SK-N-SH treated with all-trans-retinoic acid at 6 μM for 48 hours (cell line): ENCODE data around the gene PLA2G4C.

Experiments
- ARNTL ChIP-seq: fragments of 450-650 bp; formaldehyde crosslinking; IDR thresholded peaks from 2 replicates; pipeline ENCODE4 v1.5.0; 2020; ENCODE audit warnings: low read depth, mild to moderate bottlenecking, moderate library complexity, borderline replicate concordance
- ESRRG ChIP-seq: fragments of 250-450 bp; sonication (Bioruptor Pico); IDR thresholded peaks from 2 replicates; pipeline ENCODE4 v1.6.1; 2021; ENCODE audit warnings: mild to moderate bottlenecking
- GLIS3 ChIP-seq: fragments of 250-450 bp; sonication (Bioruptor Pico); IDR thresholded peaks from 2 replicates; pipeline ENCODE4 v1.5.0; 2020; ENCODE audit warnings: mild to moderate bottlenecking, moderate library complexity
- ISL1 ChIP-seq: fragments of 250-450 bp; sonication (Bioruptor Pico); IDR thresholded peaks from 2 replicates; pipeline ENCODE4 v2.1.2; 2022; ENCODE audit warnings: mild to moderate bottlenecking, moderate library complexity
- OSR1 ChIP-seq: fragments of 250-450 bp; sonication (Bioruptor Pico); IDR thresholded peaks from 2 replicates; pipeline ENCODE4 v1.8.0; 2022; ENCODE audit warnings: moderate library complexity, mild to moderate bottlenecking, inconsistent platforms
- PPARA ChIP-seq: fragments of 250-450 bp; sonication (Bioruptor Pico); IDR thresholded peaks from 2 replicates; pipeline ENCODE4 v1.5.0; 2020; ENCODE audit warnings: mild to moderate bottlenecking, borderline replicate concordance
- TOX ChIP-seq: fragments of 250-450 bp; sonication (Bioruptor Pico); IDR thresholded peaks from 2 replicates; pipeline ENCODE4 v1.8.0; 2021; ENCODE audit warnings: mild to moderate bottlenecking, moderate library complexity, borderline replicate concordance
- TSHZ2 ChIP-seq: fragments of 250-450 bp; sonication (Bioruptor Pico); IDR thresholded peaks from 2 replicates; pipeline ENCODE4 v1.5.0; 2020; ENCODE audit warnings: mild to moderate bottlenecking, moderate library complexity
- ZC3H10 ChIP-seq: fragments of 250-450 bp; sonication (Bioruptor Pico); IDR thresholded peaks from 2 replicates; pipeline ENCODE4 v1.5.1; 2021; ENCODE audit warnings: mild to moderate bottlenecking, moderate library complexity
- ZFP30 ChIP-seq: fragments of 450-650 bp; formaldehyde crosslinking; IDR thresholded peaks from 2 replicates; pipeline ENCODE4 v1.5.0; 2022; ENCODE audit warnings: mild to moderate bottlenecking, moderate library complexity
- ZNF70 ChIP-seq: fragments of 450-650 bp; formaldehyde crosslinking; IDR thresholded peaks from 2 replicates; pipeline ENCODE4 v1.5.0; 2020; ENCODE audit warnings: mild to moderate bottlenecking, moderate library complexity
- TF ChIP-seq, protein P1 (sequence below): fragments of 250-450 bp; sonication (Bioruptor Pico); IDR thresholded peaks from 2 replicates; pipeline ENCODE4 v1.8.0; 2020; ENCODE audit warnings: mild to moderate bottlenecking, moderate library complexity, borderline replicate concordance

DNA sequence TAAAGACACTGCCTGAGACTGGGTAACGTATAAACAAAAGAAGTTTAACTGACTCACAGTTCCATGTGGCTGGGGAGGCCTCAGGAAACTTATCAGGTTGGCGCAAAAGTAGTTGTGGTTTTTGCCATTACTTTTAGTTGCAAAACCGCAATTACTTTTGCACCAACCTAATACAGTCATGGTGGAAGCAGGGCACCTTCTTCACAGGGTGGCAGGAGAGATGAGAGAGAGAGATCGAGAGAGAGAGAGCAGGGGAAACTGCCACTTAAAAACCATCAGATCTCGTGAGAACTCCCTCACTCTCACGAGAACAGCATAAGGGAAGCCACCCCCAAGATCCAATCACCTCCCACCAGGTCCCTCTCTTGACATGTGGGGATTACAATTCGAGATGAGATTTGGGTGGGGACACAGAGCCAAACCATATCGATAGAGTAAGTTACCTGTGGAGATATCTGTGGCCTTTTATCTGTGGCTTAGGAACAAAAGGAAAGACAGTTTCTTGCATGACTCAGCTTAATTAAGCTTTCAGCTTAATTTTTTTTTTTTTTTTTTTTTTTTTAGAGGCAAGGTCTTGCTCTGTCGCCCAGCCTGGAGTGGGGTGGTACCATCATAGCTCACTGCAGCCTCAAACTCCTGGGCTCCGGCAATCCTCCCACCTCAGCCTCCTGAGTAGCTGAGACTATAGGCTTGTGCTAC lies 59.1 kb downstream of the PLA2G4C start:
- TF ChIP-seq ZNF70 (CRISPR knock-in tag) (no peak), ARNTL (CRISPR knock-in tag) (no peak), TOX (CRISPR knock-in tag) (no peak), ZC3H10 (no peak), OSR1 (CRISPR knock-in tag) (no peak), GLIS3 (no peak), ISL1 (CRISPR knock-in tag) (no peak), TSHZ2 (CRISPR knock-in tag) (no peak), ZFP30 (CRISPR knock-in tag) (no peak), PPARA (CRISPR knock-in tag) (no peak), ESRRG (CRISPR knock-in tag) (no peak)
- TF ChIP-seq, protein P1, sequence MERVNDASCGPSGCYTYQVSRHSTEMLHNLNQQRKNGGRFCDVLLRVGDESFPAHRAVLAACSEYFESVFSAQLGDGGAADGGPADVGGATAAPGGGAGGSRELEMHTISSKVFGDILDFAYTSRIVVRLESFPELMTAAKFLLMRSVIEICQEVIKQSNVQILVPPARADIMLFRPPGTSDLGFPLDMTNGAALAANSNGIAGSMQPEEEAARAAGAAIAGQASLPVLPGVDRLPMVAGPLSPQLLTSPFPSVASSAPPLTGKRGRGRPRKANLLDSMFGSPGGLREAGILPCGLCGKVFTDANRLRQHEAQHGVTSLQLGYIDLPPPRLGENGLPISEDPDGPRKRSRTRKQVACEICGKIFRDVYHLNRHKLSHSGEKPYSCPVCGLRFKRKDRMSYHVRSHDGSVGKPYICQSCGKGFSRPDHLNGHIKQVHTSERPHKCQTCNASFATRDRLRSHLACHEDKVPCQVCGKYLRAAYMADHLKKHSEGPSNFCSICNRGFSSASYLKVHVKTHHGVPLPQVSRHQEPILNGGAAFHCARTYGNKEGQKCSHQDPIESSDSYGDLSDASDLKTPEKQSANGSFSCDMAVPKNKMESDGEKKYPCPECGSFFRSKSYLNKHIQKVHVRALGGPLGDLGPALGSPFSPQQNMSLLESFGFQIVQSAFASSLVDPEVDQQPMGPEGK = no peak
